SK-N-SH treated with all-trans-retinoic acid at 6 μM for 48 hours (cell line): Measurements from ENCODE around the gene DNAH3.

Source experiments
- OSR1 ChIP-seq: fragments of 250-450 bp; sonication (Bioruptor Pico); IDR thresholded peaks from 2 replicates; pipeline ENCODE4 v1.8.0; 2022; ENCODE audit warnings: moderate library complexity, mild to moderate bottlenecking, inconsistent platforms
- PATZ1 ChIP-seq: fragments of 250-450 bp; sonication (Bioruptor Pico); IDR thresholded peaks from 2 replicates; pipeline ENCODE4 v1.8.0; 2020; ENCODE audit warnings: mild to moderate bottlenecking, moderate library complexity, borderline replicate concordance

- no peak for TF ChIP-seq PATZ1
- no peak for TF ChIP-seq OSR1 (CRISPR knock-in tag)
These were observed 39.4 kb upstream of the DNAH3 start for GRCh38 chr16:21190013-21190412.
